ENCODE data around the gene MTG2.

DNA sequence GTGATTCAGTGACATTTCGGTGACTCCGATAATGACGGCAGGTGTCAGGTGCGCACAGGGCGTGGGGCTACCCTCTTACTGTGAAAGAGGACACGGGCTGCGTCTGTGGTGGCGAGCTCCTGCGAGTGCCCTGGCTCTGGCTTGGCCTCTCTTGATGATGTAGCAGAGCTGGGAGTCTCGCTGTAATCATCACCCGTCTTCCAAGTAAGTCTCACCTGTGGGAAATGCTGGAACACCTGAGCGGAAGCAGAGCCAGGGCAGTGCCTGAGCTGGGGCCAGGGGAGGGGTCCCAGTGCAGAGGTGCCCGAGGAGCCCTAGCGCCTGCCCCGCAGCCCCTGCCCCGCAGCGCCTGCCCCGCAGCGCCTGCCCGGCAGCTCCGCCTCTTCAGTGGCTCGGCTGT is 60.3 kb downstream of the MTG2 start:
- no peak for TF ChIP-seq POLR2AphosphoS5 (IDR thresholded peaks at IDR 0.05)
- TF ChIP-seq, protein P1, sequence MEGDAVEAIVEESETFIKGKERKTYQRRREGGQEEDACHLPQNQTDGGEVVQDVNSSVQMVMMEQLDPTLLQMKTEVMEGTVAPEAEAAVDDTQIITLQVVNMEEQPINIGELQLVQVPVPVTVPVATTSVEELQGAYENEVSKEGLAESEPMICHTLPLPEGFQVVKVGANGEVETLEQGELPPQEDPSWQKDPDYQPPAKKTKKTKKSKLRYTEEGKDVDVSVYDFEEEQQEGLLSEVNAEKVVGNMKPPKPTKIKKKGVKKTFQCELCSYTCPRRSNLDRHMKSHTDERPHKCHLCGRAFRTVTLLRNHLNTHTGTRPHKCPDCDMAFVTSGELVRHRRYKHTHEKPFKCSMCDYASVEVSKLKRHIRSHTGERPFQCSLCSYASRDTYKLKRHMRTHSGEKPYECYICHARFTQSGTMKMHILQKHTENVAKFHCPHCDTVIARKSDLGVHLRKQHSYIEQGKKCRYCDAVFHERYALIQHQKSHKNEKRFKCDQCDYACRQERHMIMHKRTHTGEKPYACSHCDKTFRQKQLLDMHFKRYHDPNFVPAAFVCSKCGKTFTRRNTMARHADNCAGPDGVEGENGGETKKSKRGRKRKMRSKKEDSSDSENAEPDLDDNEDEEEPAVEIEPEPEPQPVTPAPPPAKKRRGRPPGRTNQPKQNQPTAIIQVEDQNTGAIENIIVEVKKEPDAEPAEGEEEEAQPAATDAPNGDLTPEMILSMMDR (IDR thresholded peaks at IDR 0.05): no peak
- TF ChIP-seq POLR2A (IDR thresholded peaks at IDR 0.05): no peak
- no peak for TF ChIP-seq EP300 (IDR thresholded peaks at IDR 0.05)
